ENCODE data around the gene TRIM14.
"Not testable (repeated sequence)": the region's sequence is repeated elsewhere in the genome, so short reads cannot be mapped to it uniquely, and the experiment has no call there.

The TRIM14 gene

GRCh38 chr9:98129451-98129881, 10.4 kb upstream of the TRIM14 start:
- no peak overlapping the region for H3K4me3 ChIP-seq (ENCODE audit: low read depth, low read length)
- no peaks in the 10 kb centered on the region for H3K36me3 ChIP-seq (ENCODE audit: insufficient read depth, low read length)
- no peak overlapping the region for H2AFZ ChIP-seq (ENCODE audit: low read length, unreplicated experiment)
- H3K27ac ChIP-seq (ENCODE audit: low read depth, low read length), result no peak overlapping the region
- no peaks in the 10 kb centered on the region for H3K4me1 ChIP-seq (ENCODE audit: control insufficient read depth, insufficient read depth, low read length, unreplicated experiment)
- no peaks in the 10 kb centered on the region for H3K27me3 ChIP-seq (ENCODE audit: insufficient read depth, low read length)
- H3K79me2 ChIP-seq (ENCODE audit: control insufficient read depth, insufficient read depth, low read length, unreplicated experiment), result no peaks in the 10 kb centered on the region

- Histone ChIP-seq H3K27me3 (ENCODE audit: insufficient read depth, low read length) (no peaks in the 10 kb centered on the region), H3K4me3 (ENCODE audit: low read depth, low read length) (no peak overlapping the region), H2AFZ (ENCODE audit: low read length, unreplicated experiment) (no peak overlapping the region), H3K4me1 (ENCODE audit: control insufficient read depth, insufficient read depth, low read length, unreplicated experiment) (no peaks in the 10 kb centered on the region), H3K27ac (ENCODE audit: low read depth, low read length) (no peak overlapping the region), H3K36me3 (ENCODE audit: insufficient read depth, low read length) (no peaks in the 10 kb centered on the region), H3K79me2 (ENCODE audit: control insufficient read depth, insufficient read depth, low read length, unreplicated experiment) (no peaks in the 10 kb centered on the region)
These were observed 9.3 kb upstream of the TRIM14 start for GRCh38 chr9:98128316-98128715.

GRCh38 chr9:98127226-98127625, 8.2 kb upstream of the TRIM14 start:
- no peaks in the 10 kb centered on the region for H3K4me1 ChIP-seq (ENCODE audit: control insufficient read depth, insufficient read depth, low read length, unreplicated experiment)
- H3K27me3 ChIP-seq (ENCODE audit: insufficient read depth, low read length), result no peaks in the 10 kb centered on the region
- no peak overlapping the region for H3K4me3 ChIP-seq (ENCODE audit: low read depth, low read length)
- no peaks in the 10 kb centered on the region for H3K79me2 ChIP-seq (ENCODE audit: control insufficient read depth, insufficient read depth, low read length, unreplicated experiment)
- H2AFZ ChIP-seq (ENCODE audit: low read length, unreplicated experiment), result no peak overlapping the region
- no peaks in the 10 kb centered on the region for H3K36me3 ChIP-seq (ENCODE audit: insufficient read depth, low read length)
- H3K27ac ChIP-seq (ENCODE audit: low read depth, low read length), result no peak overlapping the region

- H3K4me1 ChIP-seq (ENCODE audit: control insufficient read depth, insufficient read depth, low read length, unreplicated experiment), result no peaks in the 10 kb centered on the region
- no peak overlapping the region for H3K27ac ChIP-seq (ENCODE audit: low read depth, low read length)
- no peaks in the 10 kb centered on the region for H3K27me3 ChIP-seq (ENCODE audit: insufficient read depth, low read length)
- H3K79me2 ChIP-seq (ENCODE audit: control insufficient read depth, insufficient read depth, low read length, unreplicated experiment), result no peaks in the 10 kb centered on the region
- H3K4me3 ChIP-seq (ENCODE audit: low read depth, low read length), result no peak overlapping the region
- no peaks in the 10 kb centered on the region for H3K36me3 ChIP-seq (ENCODE audit: insufficient read depth, low read length)
- H2AFZ ChIP-seq (ENCODE audit: low read length, unreplicated experiment), result no peak overlapping the region
These were observed 5.8 kb upstream of the TRIM14 start for GRCh38 chr9:98124637-98125426.

GRCh38 chr9:98124091-98124490, 5.1 kb upstream of the TRIM14 start:
- not testable (repeated sequence) for H3K4me1 ChIP-seq (ENCODE audit: control insufficient read depth, insufficient read depth, low read length, unreplicated experiment); H3K27ac ChIP-seq (ENCODE audit: low read depth, low read length); H3K4me3 ChIP-seq (ENCODE audit: low read depth, low read length); H2AFZ ChIP-seq (ENCODE audit: low read length, unreplicated experiment); H3K27me3 ChIP-seq (ENCODE audit: insufficient read depth, low read length); H3K36me3 ChIP-seq (ENCODE audit: insufficient read depth, low read length); H3K79me2 ChIP-seq (ENCODE audit: control insufficient read depth, insufficient read depth, low read length, unreplicated experiment)

GRCh38 chr9:98121058-98121457, 2.0 kb upstream of the TRIM14 start:
- peaks cover 9% of the 10 kb centered on the region for H3K4me1 ChIP-seq (ENCODE audit: control insufficient read depth, insufficient read depth, low read length, unreplicated experiment)

GRCh38 chr9:98120476-98120875, 1.5 kb upstream of the TRIM14 start:
- no peak overlapping the region for H3K4me3 ChIP-seq (ENCODE audit: low read depth, low read length)
- peaks cover 9% of the 10 kb centered on the region for H3K4me1 ChIP-seq (ENCODE audit: control insufficient read depth, insufficient read depth, low read length, unreplicated experiment)
- H2AFZ ChIP-seq (ENCODE audit: low read length, unreplicated experiment), result no peak overlapping the region

More at GRCh38 chr9:98121058-98121457, 2.0 kb upstream of the TRIM14 start:
- no peak overlapping the region for H3K4me3 ChIP-seq (ENCODE audit: low read depth, low read length)
- H2AFZ ChIP-seq (ENCODE audit: low read length, unreplicated experiment), result no peak overlapping the region
- H3K36me3 ChIP-seq (ENCODE audit: insufficient read depth, low read length), result no peaks in the 10 kb centered on the region
- peaks cover 25% of the 10 kb centered on the region for H3K79me2 ChIP-seq (ENCODE audit: control insufficient read depth, insufficient read depth, low read length, unreplicated experiment)
- no peaks in the 10 kb centered on the region for H3K27me3 ChIP-seq (ENCODE audit: insufficient read depth, low read length)
- H3K27ac ChIP-seq (ENCODE audit: low read depth, low read length), result no peak overlapping the region

GRCh38 chr9:98117984-98118639, 910 bp downstream of the TRIM14 start:
- H2AFZ ChIP-seq (ENCODE audit: low read length, unreplicated experiment), result peak overlapping the region; percentile 59
- peak overlapping the region; percentile 18; the same call in 1 of the 2 replicates for H3K27ac ChIP-seq (ENCODE audit: low read depth, low read length)
- H3K4me1 ChIP-seq (ENCODE audit: control insufficient read depth, insufficient read depth, low read length, unreplicated experiment), result peaks cover 9% of the 10 kb centered on the region

More at GRCh38 chr9:98120476-98120875, 1.5 kb upstream of the TRIM14 start:
- no peak overlapping the region for H3K27ac ChIP-seq (ENCODE audit: low read depth, low read length)
- H3K27me3 ChIP-seq (ENCODE audit: insufficient read depth, low read length), result no peaks in the 10 kb centered on the region
- H3K79me2 ChIP-seq (ENCODE audit: control insufficient read depth, insufficient read depth, low read length, unreplicated experiment), result peaks cover 27% of the 10 kb centered on the region
- H3K36me3 ChIP-seq (ENCODE audit: insufficient read depth, low read length), result no peaks in the 10 kb centered on the region

GRCh38 chr9:98117097-98117496, 1.9 kb downstream of the TRIM14 start:
- not testable (repeated sequence) for H3K27ac ChIP-seq (ENCODE audit: low read depth, low read length); H3K27me3 ChIP-seq (ENCODE audit: insufficient read depth, low read length); H2AFZ ChIP-seq (ENCODE audit: low read length, unreplicated experiment); H3K36me3 ChIP-seq (ENCODE audit: insufficient read depth, low read length); H3K4me1 ChIP-seq (ENCODE audit: control insufficient read depth, insufficient read depth, low read length, unreplicated experiment); H3K4me3 ChIP-seq (ENCODE audit: low read depth, low read length)
- peaks cover 40% of the 10 kb centered on the region for H3K79me2 ChIP-seq (ENCODE audit: control insufficient read depth, insufficient read depth, low read length, unreplicated experiment)

More at GRCh38 chr9:98117984-98118639, 910 bp downstream of the TRIM14 start:
- peaks cover 37% of the 10 kb centered on the region for H3K79me2 ChIP-seq (ENCODE audit: control insufficient read depth, insufficient read depth, low read length, unreplicated experiment)
- H3K36me3 ChIP-seq (ENCODE audit: insufficient read depth, low read length), result no peaks in the 10 kb centered on the region
- H3K27me3 ChIP-seq (ENCODE audit: insufficient read depth, low read length), result no peaks in the 10 kb centered on the region
- H3K4me3 ChIP-seq (ENCODE audit: low read depth, low read length), result peak overlapping the region; percentile 93

GRCh38 chr9:98109052-98109451, 10.0 kb downstream of the TRIM14 start:
- H3K36me3 ChIP-seq (ENCODE audit: insufficient read depth, low read length), result peaks cover 42% of the 10 kb centered on the region
- H2AFZ ChIP-seq (ENCODE audit: low read length, unreplicated experiment), result no peak overlapping the region
- H3K4me1 ChIP-seq (ENCODE audit: control insufficient read depth, insufficient read depth, low read length, unreplicated experiment), result no peaks in the 10 kb centered on the region
- H3K27ac ChIP-seq (ENCODE audit: low read depth, low read length), result no peak overlapping the region
- H3K4me3 ChIP-seq (ENCODE audit: low read depth, low read length), result no peak overlapping the region
- no peaks in the 10 kb centered on the region for H3K27me3 ChIP-seq (ENCODE audit: insufficient read depth, low read length)
- H3K79me2 ChIP-seq (ENCODE audit: control insufficient read depth, insufficient read depth, low read length, unreplicated experiment), result peaks cover 26% of the 10 kb centered on the region
